ENCODE results near the gene ALPK1.
A peak's percentile ranks its signal among the peaks of the same experiment; 100 is the strongest.

ALPK1 gene

GRCh38 chr4:112378858-112379257, 81.7 kb downstream of the ALPK1 start:
- no peak overlapping the region for H3K4me3 ChIP-seq (ENCODE audit: low read length)
- DNase-seq (ENCODE audit: low read depth), result no peak

GRCh38 chr4:112379306-112379705, 82.1 kb downstream of the ALPK1 start:
- no peak overlapping the region for H3K4me3 ChIP-seq (ENCODE audit: low read length)
- DNase-seq (ENCODE audit: low read depth), result no peak
- no peak for TF ChIP-seq CTCF (conservative IDR thresholded peaks at IDR 0.05; ENCODE audit: low read length)

More at GRCh38 chr4:112378858-112379257, 81.7 kb downstream of the ALPK1 start:
- no peak for TF ChIP-seq CTCF (conservative IDR thresholded peaks at IDR 0.05; ENCODE audit: low read length)

GRCh38 chr4:112381996-112382692, 85.0 kb downstream of the ALPK1 start:
- no peak overlapping the region for H3K4me3 ChIP-seq (ENCODE audit: low read length)
- no peak for DNase-seq (ENCODE audit: low read depth)

GRCh38 chr4:112386071-112386470, 88.9 kb downstream of the ALPK1 start:
- TF ChIP-seq CTCF (conservative IDR thresholded peaks at IDR 0.05; ENCODE audit: low read length), result no peak
- DNase-seq (ENCODE audit: low read depth), result no peak
- no peak overlapping the region for H3K4me3 ChIP-seq (ENCODE audit: low read length)

More at GRCh38 chr4:112381996-112382692, 85.0 kb downstream of the ALPK1 start:
- no peak for TF ChIP-seq CTCF (conservative IDR thresholded peaks at IDR 0.05; ENCODE audit: low read length)

GRCh38 chr4:112402098-112402497, 104.9 kb downstream of the ALPK1 start:
- no peak overlapping the region for H3K4me3 ChIP-seq (ENCODE audit: low read length)
- DNase-seq (ENCODE audit: low read depth), result peak; percentile 23
- TF ChIP-seq CTCF (conservative IDR thresholded peaks at IDR 0.05; ENCODE audit: low read length), result no peak

- TF ChIP-seq CTCF (conservative IDR thresholded peaks at IDR 0.05; ENCODE audit: low read length), result no peak
- DNase-seq (ENCODE audit: low read depth), result peak; percentile 6
- H3K4me3 ChIP-seq (ENCODE audit: low read length), result no peak overlapping the region
Observed at GRCh38 chr4:112403101-112403945, 106.2 kb downstream of the ALPK1 start.
